Mesothelial cell of epicardium (in vitro differentiated cells): ENCODE results near the gene MTOR. TPM values are rescaled to one million over a fixed set of nuclear protein-coding genes. Genes with fewer than 3 reads are reported as not detected.
"Not testable (repeated sequence)": the region's sequence is repeated elsewhere in the genome, so short reads cannot be mapped to it uniquely, and the experiment has no call there.

Source experiments
- DNase-seq, 2 experiments: peaks; one replicate each; pipeline ENCODE4 v3.0.0; 2021; ENCODE audit warnings: low spot score in 2 of 2; ENCODE audit not compliant: unreplicated experiment in 2 of 2
- H3K27ac Mint-ChIP-seq: 2 replicates; pipeline ENCODE4 v1.8.0; 2021; ENCODE audit warnings: mixed read lengths
- H3K27me3 Mint-ChIP-seq: 2 replicates; pipeline ENCODE4 v1.8.0; 2021; ENCODE audit warnings: low read depth, mixed read lengths
- H3K36me3 Mint-ChIP-seq: 2 replicates; pipeline ENCODE4 v1.8.0; 2021; ENCODE audit warnings: mixed read lengths
- H3K4me1 Mint-ChIP-seq: 2 replicates; pipeline ENCODE4 v1.8.0; 2021; ENCODE audit warnings: mixed read lengths
- H3K4me3 Mint-ChIP-seq: 2 replicates; pipeline ENCODE4 v1.8.0; 2021; ENCODE audit warnings: mild to moderate bottlenecking, moderate library complexity, mixed read lengths
- H3K9me3 Mint-ChIP-seq: 2 replicates; pipeline ENCODE4 v1.8.0; 2021; ENCODE audit warnings: mixed read lengths
- CTCF ChIP-seq: fragments of 200-600 bp; sonication (generic); IDR thresholded peaks from one replicate; pipeline ENCODE4 v1.5.0; 2021; ENCODE audit warnings: antibody characterized with exemption; ENCODE audit not compliant: unreplicated experiment
- total RNA-seq: library from RNA; stranded (reverse); gene quantifications from 3 replicates; pipeline ENCODE4 v1.2.1, GENCODE V29; 2021

MTOR gene
- total RNA-seq, 1 donor from 2014 or later, result 49.3 TPM

- TF ChIP-seq CTCF, result no peak
- Mint-ChIP-seq H3K4me3 (no peak overlapping the region), H3K27ac (no peak overlapping the region), H3K4me1 (peaks cover 8% of the 10 kb centered on the region), H3K36me3 (peaks cover 37% of the 10 kb centered on the region), H3K27me3 (no peaks in the 10 kb centered on the region), H3K9me3 (no peaks in the 10 kb centered on the region)
- DNase-seq, result no peak
Observed at GRCh38 chr1:11064942-11065341, 197.4 kb downstream of the MTOR start.

GRCh38 chr1:11063937-11064537, 198.3 kb downstream of the MTOR start:
- not testable (repeated sequence) for H3K27ac Mint-ChIP-seq, H3K27me3 Mint-ChIP-seq, H3K9me3 Mint-ChIP-seq, DNase-seq, H3K4me3 Mint-ChIP-seq
- peaks cover 11% of the 10 kb centered on the region for H3K4me1 Mint-ChIP-seq
- peaks cover 31% of the 10 kb centered on the region for H3K36me3 Mint-ChIP-seq

- Mint-ChIP-seq H3K27ac (no peak overlapping the region), H3K27me3 (no peaks in the 10 kb centered on the region), H3K4me3 (no peak overlapping the region), H3K36me3 (peaks cover 24% of the 10 kb centered on the region), H3K9me3 (no peaks in the 10 kb centered on the region), H3K4me1 (peaks cover 16% of the 10 kb centered on the region)
- DNase-seq, result no peak
- no peak for TF ChIP-seq CTCF
Observed at GRCh38 chr1:11062965-11063401, 199.4 kb downstream of the MTOR start.

DNA sequence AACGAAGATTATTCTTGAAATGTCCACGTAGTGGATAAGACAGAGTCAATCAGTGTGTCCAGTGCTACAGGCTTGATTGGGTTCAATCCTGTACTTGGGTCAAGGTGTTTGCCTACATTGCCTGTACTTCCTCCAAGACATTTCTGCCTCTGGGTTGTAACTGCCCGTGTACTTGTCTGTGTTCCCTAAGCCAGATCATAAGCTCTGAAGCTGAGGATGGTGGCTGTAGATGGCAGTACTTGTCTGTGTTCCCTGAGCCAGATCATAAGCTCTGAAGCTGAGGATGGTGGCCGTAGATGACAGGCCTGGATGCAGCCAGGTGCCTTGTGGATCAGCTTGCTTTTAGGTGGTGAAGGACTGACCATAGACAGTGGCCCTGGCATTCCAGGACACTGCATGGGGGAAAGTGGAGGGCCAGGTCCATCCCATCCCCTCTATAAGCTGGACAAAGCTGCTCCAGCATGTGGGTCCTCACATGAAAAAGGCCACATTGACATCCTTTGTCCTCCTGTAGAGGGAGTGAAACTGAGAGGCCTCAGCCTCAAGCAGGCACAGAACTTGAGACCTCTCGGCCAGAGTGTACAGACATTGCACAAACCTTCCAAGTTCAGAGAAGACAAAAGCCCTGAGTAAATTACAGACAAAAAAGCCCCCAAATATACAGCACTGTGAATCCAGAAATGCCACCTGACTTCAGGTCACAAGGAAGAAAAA, 200.5 kb downstream of the MTOR start:
- no peak for TF ChIP-seq CTCF
- DNase-seq, result no peak
- Mint-ChIP-seq H3K27ac (peak overlapping the region; percentile 9), H3K27me3 (no peaks in the 10 kb centered on the region), H3K4me3 (peak overlapping the region; percentile 26), H3K4me1 (peaks cover 16% of the 10 kb centered on the region), H3K36me3 (peaks cover 18% of the 10 kb centered on the region), H3K9me3 (no peaks in the 10 kb centered on the region)

DNA sequence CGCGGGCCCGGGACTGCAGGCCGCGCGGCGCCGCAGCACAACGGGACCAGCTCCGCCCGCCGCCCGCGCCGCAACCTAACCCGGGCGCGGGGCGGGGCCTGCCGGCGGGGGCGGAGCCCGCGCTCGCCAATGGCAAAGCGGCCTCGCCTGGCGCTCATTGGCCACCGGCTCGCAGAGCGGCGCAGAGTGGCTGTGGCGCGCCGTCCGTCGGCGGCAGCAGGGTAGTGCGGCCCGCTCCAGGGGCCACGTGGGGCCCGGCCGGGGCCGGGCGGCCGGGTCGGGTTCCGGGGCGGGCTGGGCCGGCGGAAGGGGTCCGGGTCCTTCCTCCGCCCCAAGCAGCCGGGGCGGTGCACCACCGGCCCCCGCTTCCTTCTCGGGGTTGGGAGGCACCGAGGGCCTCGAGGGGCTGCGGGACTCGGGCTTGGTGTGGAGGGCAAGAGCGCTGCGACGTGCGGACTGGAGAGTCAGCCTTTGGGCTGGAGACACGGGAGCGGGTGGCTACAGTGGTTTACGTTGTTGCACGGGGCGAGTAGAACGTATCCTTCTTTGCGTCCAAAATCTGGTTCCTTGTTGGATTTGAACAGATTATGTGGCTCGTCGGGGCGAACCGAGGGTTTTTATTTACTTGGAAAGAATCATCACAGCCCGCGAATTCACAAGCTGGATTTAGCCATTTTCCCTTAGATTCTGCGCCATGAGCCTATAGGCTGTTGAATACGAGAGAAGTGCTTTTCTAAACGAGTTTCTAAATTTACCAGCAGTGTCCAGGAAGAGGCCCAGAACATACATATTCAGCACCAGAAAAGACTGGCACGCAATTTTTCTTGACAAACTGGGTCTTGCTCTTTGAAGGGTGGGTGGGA, 202.2 kb downstream of the MTOR start, which contains the start of gene SRM:
Gene SRM, minus strand, starts transcription at position 51 of the 863 bp plus-strand sequence. CDS start 75 bp downstream, outside the sequence.
- Mint-ChIP-seq H3K27me3 (no peaks in the 10 kb centered on the region), H3K9me3 (no peaks in the 10 kb centered on the region), H3K36me3 (peaks cover 6% of the 10 kb centered on the region), H3K4me1 (peaks cover 16% of the 10 kb centered on the region), H3K27ac (peak within 1 kb of the TSS; percentile 89), H3K4me3 (peak within 1 kb of the TSS; percentile 93)
- peak; percentile 44 for TF ChIP-seq CTCF
- DNase-seq, result peak; percentile 90 to 92
